ENCODE data around the gene ACBD6.

- TF ChIP-seq, protein P1, sequence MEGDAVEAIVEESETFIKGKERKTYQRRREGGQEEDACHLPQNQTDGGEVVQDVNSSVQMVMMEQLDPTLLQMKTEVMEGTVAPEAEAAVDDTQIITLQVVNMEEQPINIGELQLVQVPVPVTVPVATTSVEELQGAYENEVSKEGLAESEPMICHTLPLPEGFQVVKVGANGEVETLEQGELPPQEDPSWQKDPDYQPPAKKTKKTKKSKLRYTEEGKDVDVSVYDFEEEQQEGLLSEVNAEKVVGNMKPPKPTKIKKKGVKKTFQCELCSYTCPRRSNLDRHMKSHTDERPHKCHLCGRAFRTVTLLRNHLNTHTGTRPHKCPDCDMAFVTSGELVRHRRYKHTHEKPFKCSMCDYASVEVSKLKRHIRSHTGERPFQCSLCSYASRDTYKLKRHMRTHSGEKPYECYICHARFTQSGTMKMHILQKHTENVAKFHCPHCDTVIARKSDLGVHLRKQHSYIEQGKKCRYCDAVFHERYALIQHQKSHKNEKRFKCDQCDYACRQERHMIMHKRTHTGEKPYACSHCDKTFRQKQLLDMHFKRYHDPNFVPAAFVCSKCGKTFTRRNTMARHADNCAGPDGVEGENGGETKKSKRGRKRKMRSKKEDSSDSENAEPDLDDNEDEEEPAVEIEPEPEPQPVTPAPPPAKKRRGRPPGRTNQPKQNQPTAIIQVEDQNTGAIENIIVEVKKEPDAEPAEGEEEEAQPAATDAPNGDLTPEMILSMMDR (IDR thresholded peaks at IDR 0.05) = no peak
- TF ChIP-seq EZH2 (IDR thresholded peaks at IDR 0.05; ENCODE audit: borderline replicate concordance, insufficient read depth, low read depth, low read length, poor library complexity, severe bottlenecking) = no peak
These were observed 255.3 kb downstream of the ACBD6 start for GRCh38 chr1:180247061-180247460.

Data from B cell (primary cell).